Measurements from ENCODE around the gene ZNF385D.

DNA sequence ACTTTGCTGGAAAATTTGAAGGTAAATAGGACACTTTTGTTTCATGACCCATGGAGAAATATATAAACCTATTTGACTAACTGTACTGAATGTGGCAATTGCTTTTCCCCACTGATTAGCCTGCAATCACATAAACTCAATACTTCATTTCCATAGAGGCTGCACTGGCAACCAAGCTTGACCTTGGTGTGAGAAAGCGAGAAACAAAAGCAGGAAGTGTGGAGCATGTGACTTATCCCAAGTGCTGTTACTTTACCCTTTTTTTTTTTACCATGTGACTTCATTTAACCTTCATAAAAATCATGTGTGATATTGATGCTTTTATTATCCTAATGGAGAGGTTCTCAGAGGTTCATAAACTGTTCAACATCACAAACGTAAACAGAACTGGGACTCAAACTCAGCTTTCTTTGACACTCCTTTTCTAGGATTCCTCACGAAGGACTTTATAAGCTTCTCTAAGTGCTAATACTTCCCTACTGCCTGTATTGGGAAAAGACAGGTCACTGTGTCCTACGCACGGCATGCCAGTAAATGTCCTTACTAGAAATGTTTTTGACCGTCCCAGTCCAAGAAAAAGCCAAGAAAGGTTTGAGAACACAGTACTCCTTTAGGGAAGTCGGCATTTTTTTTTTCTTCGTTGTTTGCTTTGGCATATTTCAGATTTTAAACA lies 34.9 kb upstream of the ZNF385D start:
- TF ChIP-seq ZNF274 (IDR thresholded peaks at IDR 0.05; ENCODE audit: low read depth, low read length): no peak
- TF ChIP-seq, protein P1, sequence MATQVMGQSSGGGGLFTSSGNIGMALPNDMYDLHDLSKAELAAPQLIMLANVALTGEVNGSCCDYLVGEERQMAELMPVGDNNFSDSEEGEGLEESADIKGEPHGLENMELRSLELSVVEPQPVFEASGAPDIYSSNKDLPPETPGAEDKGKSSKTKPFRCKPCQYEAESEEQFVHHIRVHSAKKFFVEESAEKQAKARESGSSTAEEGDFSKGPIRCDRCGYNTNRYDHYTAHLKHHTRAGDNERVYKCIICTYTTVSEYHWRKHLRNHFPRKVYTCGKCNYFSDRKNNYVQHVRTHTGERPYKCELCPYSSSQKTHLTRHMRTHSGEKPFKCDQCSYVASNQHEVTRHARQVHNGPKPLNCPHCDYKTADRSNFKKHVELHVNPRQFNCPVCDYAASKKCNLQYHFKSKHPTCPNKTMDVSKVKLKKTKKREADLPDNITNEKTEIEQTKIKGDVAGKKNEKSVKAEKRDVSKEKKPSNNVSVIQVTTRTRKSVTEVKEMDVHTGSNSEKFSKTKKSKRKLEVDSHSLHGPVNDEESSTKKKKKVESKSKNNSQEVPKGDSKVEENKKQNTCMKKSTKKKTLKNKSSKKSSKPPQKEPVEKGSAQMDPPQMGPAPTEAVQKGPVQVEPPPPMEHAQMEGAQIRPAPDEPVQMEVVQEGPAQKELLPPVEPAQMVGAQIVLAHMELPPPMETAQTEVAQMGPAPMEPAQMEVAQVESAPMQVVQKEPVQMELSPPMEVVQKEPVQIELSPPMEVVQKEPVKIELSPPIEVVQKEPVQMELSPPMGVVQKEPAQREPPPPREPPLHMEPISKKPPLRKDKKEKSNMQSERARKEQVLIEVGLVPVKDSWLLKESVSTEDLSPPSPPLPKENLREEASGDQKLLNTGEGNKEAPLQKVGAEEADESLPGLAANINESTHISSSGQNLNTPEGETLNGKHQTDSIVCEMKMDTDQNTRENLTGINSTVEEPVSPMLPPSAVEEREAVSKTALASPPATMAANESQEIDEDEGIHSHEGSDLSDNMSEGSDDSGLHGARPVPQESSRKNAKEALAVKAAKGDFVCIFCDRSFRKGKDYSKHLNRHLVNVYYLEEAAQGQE (IDR thresholded peaks at IDR 0.05; ENCODE audit: low read depth): no peak
- TF ChIP-seq POLR2A (IDR thresholded peaks at IDR 0.05; ENCODE audit: borderline replicate concordance, extremely low read depth, insufficient read depth, insufficient read length): no peak
- TF ChIP-seq, protein P2, sequence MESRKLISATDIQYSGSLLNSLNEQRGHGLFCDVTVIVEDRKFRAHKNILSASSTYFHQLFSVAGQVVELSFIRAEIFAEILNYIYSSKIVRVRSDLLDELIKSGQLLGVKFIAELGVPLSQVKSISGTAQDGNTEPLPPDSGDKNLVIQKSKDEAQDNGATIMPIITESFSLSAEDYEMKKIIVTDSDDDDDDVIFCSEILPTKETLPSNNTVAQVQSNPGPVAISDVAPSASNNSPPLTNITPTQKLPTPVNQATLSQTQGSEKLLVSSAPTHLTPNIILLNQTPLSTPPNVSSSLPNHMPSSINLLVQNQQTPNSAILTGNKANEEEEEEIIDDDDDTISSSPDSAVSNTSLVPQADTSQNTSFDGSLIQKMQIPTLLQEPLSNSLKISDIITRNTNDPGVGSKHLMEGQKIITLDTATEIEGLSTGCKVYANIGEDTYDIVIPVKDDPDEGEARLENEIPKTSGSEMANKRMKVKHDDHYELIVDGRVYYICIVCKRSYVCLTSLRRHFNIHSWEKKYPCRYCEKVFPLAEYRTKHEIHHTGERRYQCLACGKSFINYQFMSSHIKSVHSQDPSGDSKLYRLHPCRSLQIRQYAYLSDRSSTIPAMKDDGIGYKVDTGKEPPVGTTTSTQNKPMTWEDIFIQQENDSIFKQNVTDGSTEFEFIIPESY (IDR thresholded peaks at IDR 0.05; ENCODE audit: extremely low read depth, insufficient replicate concordance, low read length): no peak
- TF ChIP-seq, protein P3, sequence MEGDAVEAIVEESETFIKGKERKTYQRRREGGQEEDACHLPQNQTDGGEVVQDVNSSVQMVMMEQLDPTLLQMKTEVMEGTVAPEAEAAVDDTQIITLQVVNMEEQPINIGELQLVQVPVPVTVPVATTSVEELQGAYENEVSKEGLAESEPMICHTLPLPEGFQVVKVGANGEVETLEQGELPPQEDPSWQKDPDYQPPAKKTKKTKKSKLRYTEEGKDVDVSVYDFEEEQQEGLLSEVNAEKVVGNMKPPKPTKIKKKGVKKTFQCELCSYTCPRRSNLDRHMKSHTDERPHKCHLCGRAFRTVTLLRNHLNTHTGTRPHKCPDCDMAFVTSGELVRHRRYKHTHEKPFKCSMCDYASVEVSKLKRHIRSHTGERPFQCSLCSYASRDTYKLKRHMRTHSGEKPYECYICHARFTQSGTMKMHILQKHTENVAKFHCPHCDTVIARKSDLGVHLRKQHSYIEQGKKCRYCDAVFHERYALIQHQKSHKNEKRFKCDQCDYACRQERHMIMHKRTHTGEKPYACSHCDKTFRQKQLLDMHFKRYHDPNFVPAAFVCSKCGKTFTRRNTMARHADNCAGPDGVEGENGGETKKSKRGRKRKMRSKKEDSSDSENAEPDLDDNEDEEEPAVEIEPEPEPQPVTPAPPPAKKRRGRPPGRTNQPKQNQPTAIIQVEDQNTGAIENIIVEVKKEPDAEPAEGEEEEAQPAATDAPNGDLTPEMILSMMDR (IDR thresholded peaks at IDR 0.05 in 2 of 3, conservative IDR thresholded peaks at IDR 0.05 in 1 of 3; ENCODE audit: borderline replicate concordance in 1 of 3, insufficient read depth in 1 of 3, low read depth in 2 of 3, low read length in 2 of 3): no peak
- no peak for TF ChIP-seq JUND (IDR thresholded peaks at IDR 0.05)
- TF ChIP-seq EZH2 (IDR thresholded peaks at IDR 0.05): no peak
- no peak for TF ChIP-seq SIN3A (IDR thresholded peaks at IDR 0.05; ENCODE audit: low read depth)
- TF ChIP-seq SRF (IDR thresholded peaks at IDR 0.05; ENCODE audit: low read depth): no peak
- TF ChIP-seq RAD21 (IDR thresholded peaks at IDR 0.05; ENCODE audit: low read depth): no peak
- no peak for TF ChIP-seq ELF1 (IDR thresholded peaks at IDR 0.05; ENCODE audit: borderline replicate concordance, low read depth)

Measured in HCT116 (cell line).